SK-N-SH (cell line): ENCODE measurements around the gene PIP5KL1.

Source experiments
- EZH2phosphoT487 ChIP-seq: fragments of 200-600 bp; sonication (generic); IDR thresholded peaks from 2 replicates; pipeline ENCODE4 v1.6.1; 2017; ENCODE audit warnings: low read depth, mixed run types, mild to moderate bottlenecking, antibody characterized with exemption, moderate library complexity, borderline replicate concordance
- GABPA ChIP-seq: IDR thresholded peaks from 2 replicates; pipeline ENCODE4 v1.4.0; 2012; ENCODE audit warnings: low read depth, mild to moderate bottlenecking
- MXI1 ChIP-seq: IDR thresholded peaks from 2 replicates; pipeline ENCODE4 v1.6.1; 2012; ENCODE audit warnings: mild to moderate bottlenecking, low read depth, low read length, improper control_type of control experiment
- NFIC ChIP-seq: IDR thresholded peaks from 2 replicates; pipeline ENCODE4 v1.4.0; 2012; ENCODE audit warnings: borderline replicate concordance
- POLR2AphosphoS5 ChIP-seq: IDR thresholded peaks from 2 replicates; pipeline ENCODE4 v1.6.1; 2012; ENCODE audit warnings: low read depth, low read length
- TCF12 ChIP-seq: IDR thresholded peaks from 2 replicates; pipeline ENCODE4 v1.4.0; 2012
- TF ChIP-seq, protein P1 (sequence below): fragments of 200-600 bp; sonication (generic); IDR thresholded peaks from 2 replicates; pipeline ENCODE4 v1.6.1; 2017; ENCODE audit warnings: antibody characterized with exemption, mild to moderate bottlenecking, moderate library complexity
- TF ChIP-seq, protein P2 (sequence below): fragments of 150-350 bp; IDR thresholded peaks from 2 replicates; pipeline ENCODE4 v1.6.1; 2017; ENCODE audit warnings: antibody characterized with exemption, low read length, low read depth, borderline replicate concordance
- TF ChIP-seq, protein P3 (sequence below): IDR thresholded peaks from 2 replicates; pipeline ENCODE4 v1.4.0; 2012; ENCODE audit warnings: low read depth

DNA sequence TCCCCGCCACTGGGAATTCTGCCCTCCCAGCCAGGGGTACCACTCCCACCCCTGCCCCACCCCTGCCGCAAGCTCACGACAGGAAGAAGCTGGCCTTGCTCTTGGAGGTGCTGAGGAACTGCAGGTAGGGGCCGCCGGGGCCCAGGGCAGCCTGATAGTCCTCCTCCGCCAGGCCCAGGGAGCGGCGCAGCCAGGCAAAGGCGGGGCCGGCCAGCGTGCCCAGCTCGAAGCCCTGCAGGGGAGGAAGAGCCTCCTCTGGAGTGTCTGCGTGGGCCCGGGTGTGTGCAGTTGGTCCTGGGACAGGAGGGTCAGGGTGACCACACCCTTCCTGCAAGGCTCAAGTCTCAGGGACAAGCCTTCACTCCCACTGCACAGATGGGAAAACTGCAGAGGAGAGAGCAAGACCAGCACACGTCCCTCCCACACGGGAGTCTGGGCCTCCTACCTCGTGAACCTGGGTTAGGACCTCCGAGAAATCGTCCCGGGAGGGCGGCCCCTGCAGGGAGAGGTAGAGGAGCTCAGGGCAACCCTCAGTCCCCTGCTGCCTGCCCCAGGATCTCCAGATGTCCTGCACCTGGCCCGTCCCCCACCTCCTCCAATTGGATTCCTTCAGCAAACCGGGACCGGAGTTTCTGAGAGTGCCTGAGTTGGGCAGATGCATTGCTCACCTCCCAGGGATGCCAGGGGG lies 2.4 kb downstream of the PIP5KL1 start:
- TF ChIP-seq TCF12: no peak
- TF ChIP-seq, protein P1, sequence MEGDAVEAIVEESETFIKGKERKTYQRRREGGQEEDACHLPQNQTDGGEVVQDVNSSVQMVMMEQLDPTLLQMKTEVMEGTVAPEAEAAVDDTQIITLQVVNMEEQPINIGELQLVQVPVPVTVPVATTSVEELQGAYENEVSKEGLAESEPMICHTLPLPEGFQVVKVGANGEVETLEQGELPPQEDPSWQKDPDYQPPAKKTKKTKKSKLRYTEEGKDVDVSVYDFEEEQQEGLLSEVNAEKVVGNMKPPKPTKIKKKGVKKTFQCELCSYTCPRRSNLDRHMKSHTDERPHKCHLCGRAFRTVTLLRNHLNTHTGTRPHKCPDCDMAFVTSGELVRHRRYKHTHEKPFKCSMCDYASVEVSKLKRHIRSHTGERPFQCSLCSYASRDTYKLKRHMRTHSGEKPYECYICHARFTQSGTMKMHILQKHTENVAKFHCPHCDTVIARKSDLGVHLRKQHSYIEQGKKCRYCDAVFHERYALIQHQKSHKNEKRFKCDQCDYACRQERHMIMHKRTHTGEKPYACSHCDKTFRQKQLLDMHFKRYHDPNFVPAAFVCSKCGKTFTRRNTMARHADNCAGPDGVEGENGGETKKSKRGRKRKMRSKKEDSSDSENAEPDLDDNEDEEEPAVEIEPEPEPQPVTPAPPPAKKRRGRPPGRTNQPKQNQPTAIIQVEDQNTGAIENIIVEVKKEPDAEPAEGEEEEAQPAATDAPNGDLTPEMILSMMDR: no peak
- TF ChIP-seq EZH2phosphoT487: no peak
- TF ChIP-seq, protein P2, sequence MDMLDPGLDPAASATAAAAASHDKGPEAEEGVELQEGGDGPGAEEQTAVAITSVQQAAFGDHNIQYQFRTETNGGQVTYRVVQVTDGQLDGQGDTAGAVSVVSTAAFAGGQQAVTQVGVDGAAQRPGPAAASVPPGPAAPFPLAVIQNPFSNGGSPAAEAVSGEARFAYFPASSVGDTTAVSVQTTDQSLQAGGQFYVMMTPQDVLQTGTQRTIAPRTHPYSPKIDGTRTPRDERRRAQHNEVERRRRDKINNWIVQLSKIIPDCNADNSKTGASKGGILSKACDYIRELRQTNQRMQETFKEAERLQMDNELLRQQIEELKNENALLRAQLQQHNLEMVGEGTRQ: no peak
- TF ChIP-seq MXI1: no peak
- TF ChIP-seq, protein P3, sequence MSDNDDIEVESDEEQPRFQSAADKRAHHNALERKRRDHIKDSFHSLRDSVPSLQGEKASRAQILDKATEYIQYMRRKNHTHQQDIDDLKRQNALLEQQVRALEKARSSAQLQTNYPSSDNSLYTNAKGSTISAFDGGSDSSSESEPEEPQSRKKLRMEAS: no peak
- TF ChIP-seq NFIC: no peak
- no peak for TF ChIP-seq POLR2AphosphoS5
- no peak for TF ChIP-seq GABPA
